Posterior vena cava (tissue), 2 donors: ENCODE measurements around the gene ARSB. TPM values are rescaled to one million over a fixed set of nuclear protein-coding genes. Genes with fewer than 3 reads are reported as not detected.

Experiments
- total RNA-seq, 2 donors: library from RNA; stranded (reverse); fragmentation: NEBNext Ultra II Directional; extraction: Animal tissue kit (Norgen Biotek cat#: 25700); gene quantifications; one replicate each; pipeline ENCODE4 v1.2.1, GENCODE V29; 2021
- donor health status: DM: yes; HTN: yes; CAD: no.
- donor health status: DM: yes; HTN: yes; CAD: no.

ARSB gene
- total RNA-seq, 2 donors from 2014 or later = 20.9 to 21.6 TPM

Other genes starting within 250 kb of the ARSB start
- gene DMGDH, start 84.4 kb upstream of the ARSB start, total RNA-seq = 1 to 10 TPM; 1.7 to 3.6 TPM
- 10 to 100 TPM; 24.5 to 36.3 TPM for gene BHMT2, start 84.5 kb upstream of the ARSB start, total RNA-seq
- under 1 TPM; 0.28 to 0.62 TPM for gene BHMT, start 126.5 kb upstream of the ARSB start, total RNA-seq